Measurements from ENCODE around the gene KPNA3. TPM values are rescaled to one million over a fixed set of nuclear protein-coding genes. Genes with fewer than 3 reads are reported as not detected.
A peak's percentile ranks its signal among the peaks of the same experiment; 100 is the strongest.

KPNA3 gene, protein sequence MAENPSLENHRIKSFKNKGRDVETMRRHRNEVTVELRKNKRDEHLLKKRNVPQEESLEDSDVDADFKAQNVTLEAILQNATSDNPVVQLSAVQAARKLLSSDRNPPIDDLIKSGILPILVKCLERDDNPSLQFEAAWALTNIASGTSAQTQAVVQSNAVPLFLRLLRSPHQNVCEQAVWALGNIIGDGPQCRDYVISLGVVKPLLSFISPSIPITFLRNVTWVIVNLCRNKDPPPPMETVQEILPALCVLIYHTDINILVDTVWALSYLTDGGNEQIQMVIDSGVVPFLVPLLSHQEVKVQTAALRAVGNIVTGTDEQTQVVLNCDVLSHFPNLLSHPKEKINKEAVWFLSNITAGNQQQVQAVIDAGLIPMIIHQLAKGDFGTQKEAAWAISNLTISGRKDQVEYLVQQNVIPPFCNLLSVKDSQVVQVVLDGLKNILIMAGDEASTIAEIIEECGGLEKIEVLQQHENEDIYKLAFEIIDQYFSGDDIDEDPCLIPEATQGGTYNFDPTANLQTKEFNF
- 46.6 TPM for total RNA-seq (ENCODE audit: unreplicated experiment)
- long read RNA-seq, full-length matches to known transcripts, result 12 of 14 reads
- long read RNA-seq, partial matches to known transcripts, result 0 of 14 reads
- long read RNA-seq, other reads (novel, unspliced or antisense), result 2 of 14 reads

DNA sequence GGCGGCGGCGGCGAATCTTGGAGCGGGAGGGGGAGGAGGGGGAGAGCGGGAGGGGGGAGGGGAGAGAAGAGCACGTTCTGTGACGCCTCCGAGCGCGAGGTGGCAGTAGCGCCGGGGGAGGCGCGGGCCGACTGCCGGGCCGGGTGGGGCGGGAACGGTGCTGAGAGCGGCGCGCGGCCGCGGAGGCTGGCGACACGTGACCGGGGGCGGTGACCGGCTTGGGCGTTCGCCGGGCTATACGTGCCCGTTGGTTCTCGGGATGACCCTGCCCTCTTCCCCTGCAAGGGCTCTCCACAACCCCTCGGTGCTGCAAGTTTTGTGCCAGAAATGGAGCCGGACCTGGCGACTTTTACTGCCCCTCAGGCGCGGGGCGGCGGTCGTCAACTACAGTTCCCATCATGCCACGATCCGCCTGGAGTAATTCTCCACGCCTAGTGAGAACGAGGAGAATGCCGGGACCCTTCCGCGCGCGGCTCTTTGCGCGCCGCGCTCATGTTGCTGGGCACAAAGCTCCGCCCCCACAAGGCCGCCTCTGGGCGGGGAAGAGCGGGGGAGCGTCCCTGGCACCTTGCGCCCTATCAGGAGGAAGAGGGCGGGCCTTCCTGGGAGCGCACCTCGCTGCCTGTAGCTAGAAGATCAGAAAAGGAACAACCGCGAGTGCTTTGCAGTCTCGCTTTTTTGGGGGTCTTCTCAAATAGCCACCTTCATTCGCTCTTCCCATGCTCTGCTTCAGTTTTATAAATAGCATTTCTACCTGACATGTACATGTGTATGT is at the start of gene KPNA3:
KPNA3 (minus strand) TSS at position 133 of the 775 bp plus-strand sequence. CDS start 176 bp downstream, outside the sequence.
- Mint-ChIP-seq H3K36me3 (ENCODE audit: unreplicated experiment) (peaks cover 6% of the 10 kb centered on the region), H3K4me1 (ENCODE audit: low read depth, unreplicated experiment) (peaks cover 15% of the 10 kb centered on the region), H3K9me3 (ENCODE audit: unreplicated experiment) (peaks cover 12% of the 10 kb centered on the region), H3K27me3 (ENCODE audit: unreplicated experiment) (peaks cover 7% of the 10 kb centered on the region), H3K4me3 (ENCODE audit: unreplicated experiment) (peak within 1 kb of the TSS; percentile 95), H3K27ac (ENCODE audit: unreplicated experiment) (peak within 1 kb of the TSS; percentile 97)
- DNase-seq, result peak; percentile 95
- TF ChIP-seq, protein P1, sequence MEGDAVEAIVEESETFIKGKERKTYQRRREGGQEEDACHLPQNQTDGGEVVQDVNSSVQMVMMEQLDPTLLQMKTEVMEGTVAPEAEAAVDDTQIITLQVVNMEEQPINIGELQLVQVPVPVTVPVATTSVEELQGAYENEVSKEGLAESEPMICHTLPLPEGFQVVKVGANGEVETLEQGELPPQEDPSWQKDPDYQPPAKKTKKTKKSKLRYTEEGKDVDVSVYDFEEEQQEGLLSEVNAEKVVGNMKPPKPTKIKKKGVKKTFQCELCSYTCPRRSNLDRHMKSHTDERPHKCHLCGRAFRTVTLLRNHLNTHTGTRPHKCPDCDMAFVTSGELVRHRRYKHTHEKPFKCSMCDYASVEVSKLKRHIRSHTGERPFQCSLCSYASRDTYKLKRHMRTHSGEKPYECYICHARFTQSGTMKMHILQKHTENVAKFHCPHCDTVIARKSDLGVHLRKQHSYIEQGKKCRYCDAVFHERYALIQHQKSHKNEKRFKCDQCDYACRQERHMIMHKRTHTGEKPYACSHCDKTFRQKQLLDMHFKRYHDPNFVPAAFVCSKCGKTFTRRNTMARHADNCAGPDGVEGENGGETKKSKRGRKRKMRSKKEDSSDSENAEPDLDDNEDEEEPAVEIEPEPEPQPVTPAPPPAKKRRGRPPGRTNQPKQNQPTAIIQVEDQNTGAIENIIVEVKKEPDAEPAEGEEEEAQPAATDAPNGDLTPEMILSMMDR (IDR thresholded peaks at IDR 0.05; ENCODE audit: partially characterized antibody, unreplicated experiment), result no peak

DNA sequence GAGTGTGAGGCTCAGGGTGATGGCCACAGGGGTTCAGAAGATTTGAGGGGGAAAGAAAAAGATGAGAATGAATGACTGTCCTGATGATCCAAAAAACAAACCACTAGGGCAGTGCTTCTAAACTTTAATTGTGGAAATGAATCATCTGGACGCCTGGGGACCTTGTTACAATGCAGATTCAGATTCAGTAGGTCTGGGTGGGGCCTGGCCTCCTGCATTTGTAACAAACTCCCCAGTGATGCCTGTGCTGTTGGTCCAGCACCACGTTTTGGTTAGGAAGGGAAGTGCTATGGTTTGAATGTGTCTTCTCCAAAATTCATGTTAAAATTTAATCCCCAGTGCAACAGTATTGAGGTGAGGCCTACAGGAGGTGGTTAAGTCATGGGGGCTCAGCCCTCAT is 49.5 kb upstream of the KPNA3 start:
- no peak overlapping the region for H3K4me3 Mint-ChIP-seq (ENCODE audit: unreplicated experiment)
- H3K36me3 Mint-ChIP-seq (ENCODE audit: unreplicated experiment), result peaks cover 9% of the 10 kb centered on the region
- no peaks in the 10 kb centered on the region for H3K27me3 Mint-ChIP-seq (ENCODE audit: unreplicated experiment)
- no peaks in the 10 kb centered on the region for H3K4me1 Mint-ChIP-seq (ENCODE audit: low read depth, unreplicated experiment)
- TF ChIP-seq, protein P1 (IDR thresholded peaks at IDR 0.05; ENCODE audit: partially characterized antibody, unreplicated experiment), result no peak
- no peak overlapping the region for H3K27ac Mint-ChIP-seq (ENCODE audit: unreplicated experiment)
- H3K9me3 Mint-ChIP-seq (ENCODE audit: unreplicated experiment), result peaks cover 3% of the 10 kb centered on the region
- no peak for DNase-seq

DNA sequence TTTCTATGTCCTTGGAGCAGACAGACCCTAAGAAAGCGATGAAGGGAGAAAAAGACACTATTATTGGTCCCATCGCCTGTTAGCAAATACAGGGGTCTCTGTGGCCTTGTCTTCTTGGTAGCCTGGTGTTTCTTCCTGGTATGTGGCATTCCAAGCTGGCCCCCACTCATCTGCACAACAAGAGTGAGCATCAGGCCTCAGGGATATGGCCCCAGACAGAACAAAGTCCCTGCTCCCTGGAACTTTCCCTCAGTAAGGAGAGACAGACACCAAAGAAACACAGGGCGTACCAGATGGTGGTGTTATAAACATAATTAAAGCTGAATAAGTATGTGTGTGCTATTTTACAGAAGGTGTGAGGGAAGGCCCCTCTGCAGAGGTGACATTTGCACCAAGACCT is 48.2 kb upstream of the KPNA3 start:
- peaks cover 3% of the 10 kb centered on the region for H3K9me3 Mint-ChIP-seq (ENCODE audit: unreplicated experiment)
- peaks cover 9% of the 10 kb centered on the region for H3K36me3 Mint-ChIP-seq (ENCODE audit: unreplicated experiment)
- TF ChIP-seq, protein P1 (IDR thresholded peaks at IDR 0.05; ENCODE audit: partially characterized antibody, unreplicated experiment), result no peak
- DNase-seq, result no peak
- no peak overlapping the region for H3K4me3 Mint-ChIP-seq (ENCODE audit: unreplicated experiment)
- H3K4me1 Mint-ChIP-seq (ENCODE audit: low read depth, unreplicated experiment), result no peaks in the 10 kb centered on the region
- H3K27me3 Mint-ChIP-seq (ENCODE audit: unreplicated experiment), result no peaks in the 10 kb centered on the region
- no peak overlapping the region for H3K27ac Mint-ChIP-seq (ENCODE audit: unreplicated experiment)

DNA sequence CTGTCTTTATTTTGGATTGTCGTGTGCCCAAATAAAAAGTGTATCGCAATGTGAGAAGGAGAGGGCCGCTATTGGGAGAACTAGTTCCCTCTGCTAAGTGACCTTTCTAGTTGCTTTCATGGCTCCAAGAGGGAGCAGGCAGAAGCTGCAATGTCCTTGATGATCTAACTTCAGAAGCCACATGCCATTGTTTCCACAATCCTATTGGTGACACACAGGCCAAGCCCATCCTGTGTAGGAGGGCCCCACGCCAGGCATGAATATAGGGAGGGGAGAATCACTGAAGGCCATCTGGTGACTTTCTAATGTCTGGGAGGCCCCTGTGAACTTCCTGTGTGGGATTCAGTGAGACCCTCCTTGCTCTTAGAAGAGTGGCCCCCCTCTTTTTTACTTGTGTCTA is 47.8 kb upstream of the KPNA3 start:
- Mint-ChIP-seq H3K36me3 (ENCODE audit: unreplicated experiment) (peaks cover 9% of the 10 kb centered on the region), H3K4me1 (ENCODE audit: low read depth, unreplicated experiment) (no peaks in the 10 kb centered on the region), H3K27me3 (ENCODE audit: unreplicated experiment) (no peaks in the 10 kb centered on the region), H3K4me3 (ENCODE audit: unreplicated experiment) (no peak overlapping the region), H3K9me3 (ENCODE audit: unreplicated experiment) (peaks cover 3% of the 10 kb centered on the region), H3K27ac (ENCODE audit: unreplicated experiment) (no peak overlapping the region)
- TF ChIP-seq, protein P1 (IDR thresholded peaks at IDR 0.05; ENCODE audit: partially characterized antibody, unreplicated experiment), result no peak
- DNase-seq, result no peak

Measured in glutamatergic neuron (in vitro differentiated cells).